OCI-LY3 (cell line): ENCODE results near the gene HSBP1L1.

ENCODE experiments used
- CTCF ChIP-seq: fragments of 200-600, 300-600 bp; sonication (generic); IDR thresholded peaks from 2 replicates; pipeline ENCODE4 v1.5.1; 2014; ENCODE audit warnings: antibody characterized with exemption, low read length, low read depth
- EZH2phosphoT487 ChIP-seq: fragments of 200-600 bp; shearing (Covaris generic); IDR thresholded peaks from 2 replicates; pipeline ENCODE4 v1.6.1; 2018; ENCODE audit warnings: antibody characterized with exemption, mixed run types, low read depth

GRCh38 chr18:79938196-79938595 lies 26.2 kb upstream of the HSBP1L1 start:
- no peak for TF ChIP-seq CTCF
- no peak for TF ChIP-seq EZH2phosphoT487
